Suprapubic skin (tissue), 3 donors: ENCODE results near the gene PRR23E.

ENCODE experiments used
- CTCF ChIP-seq, 2 donors: fragments of 200-600 bp in 1 of 2; fragments of 450-650 bp in 1 of 2; sonication (generic) in 1 of 2; IDR thresholded peaks; one replicate each; pipeline ENCODE4 v1.5.1; 2016 to 2019; ENCODE audit warnings: antibody characterized with exemption in 2 of 2, mild to moderate bottlenecking in 1 of 2, moderate library complexity in 1 of 2
- POLR2A ChIP-seq, 2 donors: fragments of 450-650 bp; IDR thresholded peaks; one replicate each; pipeline ENCODE4 v1.6.1; 2017; ENCODE audit warnings: antibody characterized with exemption in 2 of 2, mild to moderate bottlenecking in 2 of 2, moderate library complexity in 2 of 2

DNA sequence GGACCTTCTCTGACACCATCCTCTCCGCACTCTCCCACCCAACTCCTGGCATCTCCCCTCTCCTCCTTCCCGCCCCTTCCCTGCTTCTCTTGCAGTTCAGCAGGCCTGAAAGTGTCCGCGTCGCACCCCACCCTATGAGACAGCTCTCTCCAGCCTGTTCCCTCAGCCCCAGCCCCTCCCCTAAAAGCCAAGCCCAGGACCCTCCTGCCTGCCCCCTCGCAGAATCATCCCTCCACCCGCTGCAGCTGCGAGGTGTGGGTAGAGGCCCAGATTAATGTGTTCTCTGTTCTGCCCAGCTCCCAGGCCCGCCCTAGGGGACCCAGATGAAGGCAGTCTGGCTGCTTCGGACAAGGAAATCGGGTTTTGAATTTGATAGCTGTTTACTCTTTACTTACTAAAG is 410 bp downstream of the PRR23E start:
- TF ChIP-seq CTCF (IDR thresholded peaks at IDR 0.05) (no peak), POLR2A (IDR thresholded peaks at IDR 0.05) (no peak)
